Middle frontal gyrus (tissue), 1 donor: Measurements from ENCODE around the gene FOXJ3.

Source experiments
- DNase-seq: peaks from one replicate; pipeline ENCODE4 v3.0.0-alpha.2; 2015; ENCODE audit warnings: low spot score; ENCODE audit errors: extremely low spot score

Gene FOXJ3

DNA sequence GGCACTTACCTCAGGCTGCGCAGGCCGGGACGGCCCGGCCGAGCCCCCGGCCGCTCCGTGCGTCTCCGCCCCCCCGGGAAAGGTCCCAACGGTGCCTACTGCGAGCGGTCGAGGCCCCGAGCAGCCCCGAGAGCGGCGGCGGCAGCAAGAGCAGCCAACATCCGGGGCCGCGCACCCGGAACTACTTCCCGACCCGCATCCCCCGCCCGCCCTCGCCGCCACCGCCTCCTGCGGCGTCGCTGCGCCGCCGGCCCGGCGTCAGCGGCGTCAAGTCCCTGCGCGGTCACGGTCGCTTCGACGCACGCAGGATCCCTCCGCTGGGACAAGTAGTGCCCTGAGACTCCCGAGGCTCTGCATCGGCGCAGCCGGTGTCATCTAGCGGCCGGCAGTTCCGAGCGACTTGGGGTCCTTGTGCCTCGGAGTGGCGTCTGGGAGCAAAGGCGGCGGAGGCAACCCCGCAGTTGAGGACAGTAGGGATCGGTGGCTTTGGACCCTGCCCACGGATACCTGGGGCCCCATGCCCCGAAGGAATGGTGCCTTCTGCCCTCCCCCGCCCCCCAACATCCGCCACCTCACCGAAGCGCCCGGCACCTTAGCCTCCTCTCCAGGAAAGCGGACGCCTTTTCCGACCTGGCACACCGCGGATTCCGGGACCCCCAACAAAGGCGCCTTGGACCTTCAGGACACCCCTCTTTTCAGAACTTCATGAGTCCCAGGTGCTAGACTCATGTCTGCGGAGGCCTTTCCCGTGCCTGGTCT is at the start of gene FOXJ3:
Gene FOXJ3 (minus strand): TSS at position 186 of the 759 bp plus-strand sequence. CDS start 24,142 bp downstream, outside the sequence.
- DNase-seq: peak; percentile 90

DNA sequence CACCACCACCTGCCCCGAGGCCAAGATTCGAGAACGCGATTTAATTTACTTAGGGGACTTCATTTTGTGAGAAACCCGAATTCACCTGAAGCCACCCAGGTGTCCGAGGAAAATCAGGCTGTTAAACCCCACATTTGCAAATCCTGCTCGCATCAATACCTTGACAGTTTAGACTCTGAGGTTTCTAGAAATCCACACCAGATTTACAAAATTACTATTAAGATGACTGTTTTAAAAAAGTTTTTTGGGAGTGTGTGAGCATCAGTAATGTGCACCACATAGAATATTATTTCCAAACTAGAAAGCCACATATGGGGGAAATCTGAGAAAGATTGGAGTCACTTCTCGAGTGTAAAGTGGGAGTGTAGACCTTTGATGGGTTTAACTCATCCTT is 46.2 kb upstream of the FOXJ3 start:
- no peak for DNase-seq

DNA sequence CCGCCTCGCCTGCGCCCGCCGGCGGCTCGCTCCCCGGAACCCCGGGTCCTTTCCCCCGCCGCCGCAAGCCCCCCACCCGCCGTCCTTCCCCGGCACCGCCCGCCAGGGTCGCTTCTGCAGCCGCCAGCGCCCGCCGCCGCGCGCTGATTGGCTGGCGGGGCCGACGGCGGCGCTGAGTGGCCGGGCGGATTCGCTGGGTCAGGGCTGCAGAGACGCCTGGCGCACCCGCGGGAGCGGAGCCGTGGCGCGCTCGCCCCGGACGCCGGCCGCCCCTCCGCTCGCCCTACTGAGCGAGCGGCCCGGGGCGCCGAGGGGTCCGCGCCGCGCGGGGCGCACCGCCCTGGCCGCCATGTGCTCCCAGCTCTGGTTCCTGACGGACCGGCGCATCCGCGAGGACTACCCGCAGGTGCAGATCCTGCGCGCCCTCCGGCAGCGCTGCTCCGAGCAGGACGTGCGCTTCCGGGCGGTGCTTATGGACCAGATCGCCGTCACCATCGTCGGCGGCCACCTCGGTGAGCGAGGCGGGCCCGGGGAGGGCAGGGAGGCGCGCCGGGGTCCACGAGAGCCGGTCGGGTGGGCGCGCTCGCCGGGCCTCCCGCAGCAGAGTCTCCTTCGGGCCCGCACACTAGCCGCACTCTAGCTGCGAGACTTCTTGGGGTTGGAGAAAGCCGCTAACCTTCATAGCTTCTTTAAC is 45.7 kb upstream of the FOXJ3 start, which contains the start of gene RIMKLA:
Gene RIMKLA (plus strand): TSS at position 207 of the 694 bp plus-strand sequence. CDS start 143 bp downstream, at position 350.
- DNase-seq: peak; percentile 50

DNA sequence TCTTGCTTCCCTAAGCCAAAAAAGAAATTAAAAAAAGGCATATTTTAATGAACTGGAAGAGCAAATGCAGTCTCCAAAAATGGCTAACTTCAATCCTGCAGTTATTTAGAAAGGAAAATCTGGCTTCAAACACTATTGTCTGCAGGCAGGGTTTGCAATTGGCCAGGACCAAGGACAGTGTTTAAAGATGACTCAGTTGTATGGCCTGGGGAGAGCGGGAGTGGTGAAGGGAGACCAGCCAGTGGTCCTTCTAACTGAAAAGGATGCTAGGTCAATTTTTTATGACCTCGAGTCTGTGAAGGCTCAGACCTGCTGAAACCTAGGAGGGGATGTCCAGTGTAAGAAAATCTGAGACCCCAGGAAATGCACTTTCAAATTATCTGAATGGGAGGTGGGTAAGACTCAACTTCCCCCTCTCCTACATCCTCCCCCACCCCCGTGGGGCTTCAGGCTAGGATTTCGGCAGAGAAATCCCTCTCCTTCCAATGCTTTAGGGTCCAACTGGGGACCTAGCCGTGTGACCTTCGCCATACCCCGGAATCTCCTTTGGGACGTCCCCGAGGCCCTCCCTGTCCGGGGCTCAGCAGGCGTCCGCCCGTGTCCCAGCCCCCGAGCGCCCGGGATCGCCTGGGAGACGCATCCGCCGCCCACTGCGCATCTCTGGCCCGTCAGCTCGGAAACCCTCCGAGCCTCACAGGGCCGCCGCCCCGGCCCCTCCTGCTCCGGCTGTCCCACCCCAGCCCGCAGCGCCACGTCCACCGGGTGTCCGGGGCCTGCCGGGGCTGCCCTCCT is 45.0 kb upstream of the FOXJ3 start:
- no peak for DNase-seq

DNA sequence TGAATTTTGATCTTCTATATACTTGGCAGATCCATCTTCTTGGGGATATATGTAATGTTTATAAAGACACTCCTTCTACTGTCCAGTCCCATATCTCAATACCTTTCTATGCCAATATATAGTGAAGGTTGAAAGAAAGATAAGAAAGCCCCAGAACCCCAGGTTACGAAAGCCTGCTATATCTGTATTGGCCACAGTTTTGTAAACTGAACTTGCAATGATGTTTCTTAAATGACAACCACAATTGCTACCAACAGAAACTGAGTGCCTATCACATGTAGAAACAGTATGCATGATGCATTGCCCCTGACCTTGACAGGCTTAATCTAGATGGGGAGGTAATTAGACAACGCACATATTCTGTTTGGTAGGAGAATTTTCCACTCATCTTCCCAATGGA is 37.8 kb upstream of the FOXJ3 start:
- DNase-seq: no peak

DNA sequence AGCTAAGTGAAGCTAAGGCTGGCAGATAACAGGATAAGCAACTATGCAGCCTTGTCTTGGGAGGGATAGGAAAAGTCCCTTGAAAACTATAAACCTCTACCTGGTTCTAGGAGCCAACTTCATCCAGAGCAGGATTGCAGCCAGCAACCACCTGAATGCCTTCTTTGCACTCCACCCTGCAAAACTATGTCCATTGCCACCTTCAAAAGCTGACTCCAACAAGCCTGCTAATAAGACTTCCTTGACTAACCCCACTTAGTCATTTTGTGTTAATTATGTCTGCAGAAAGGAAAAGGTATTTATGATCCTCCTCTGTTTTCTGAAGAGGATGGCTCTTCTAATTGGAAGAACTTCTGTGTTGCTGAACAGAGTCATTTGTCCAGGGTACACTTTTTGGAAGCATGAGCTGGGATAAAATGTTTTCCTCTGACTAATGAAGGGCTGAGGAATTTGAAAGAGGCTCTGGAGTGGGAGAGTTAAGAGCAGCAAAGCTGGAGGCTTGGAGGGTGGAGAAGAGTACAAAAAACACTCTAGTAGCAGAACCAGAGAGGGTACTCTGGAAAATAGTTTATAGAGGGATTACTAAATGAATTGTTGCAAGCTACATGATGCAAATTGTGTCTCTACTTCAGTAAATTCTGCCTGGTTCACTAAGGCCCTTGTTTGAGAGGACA is 36.0 kb upstream of the FOXJ3 start:
- DNase-seq: no peak

DNA sequence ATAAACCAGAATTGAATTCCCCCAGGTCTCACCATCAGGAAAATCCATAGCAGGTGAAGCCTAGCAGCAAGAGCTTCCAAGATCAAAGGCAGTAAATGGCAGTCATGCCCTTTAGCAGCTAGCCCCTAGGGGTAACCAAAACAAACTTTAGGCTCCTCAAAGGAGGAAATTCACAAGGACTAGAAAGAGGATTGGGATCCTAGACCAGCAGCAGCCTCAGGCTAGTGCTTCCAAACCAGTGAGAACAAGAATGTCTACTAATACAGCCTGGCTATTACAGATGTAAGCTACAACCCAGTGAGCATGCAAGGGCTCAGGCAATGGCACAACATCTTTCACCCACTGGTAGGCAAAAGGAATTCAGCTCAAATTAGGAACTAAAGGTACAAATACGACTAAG is 34.4 kb upstream of the FOXJ3 start:
- no peak for DNase-seq

DNA sequence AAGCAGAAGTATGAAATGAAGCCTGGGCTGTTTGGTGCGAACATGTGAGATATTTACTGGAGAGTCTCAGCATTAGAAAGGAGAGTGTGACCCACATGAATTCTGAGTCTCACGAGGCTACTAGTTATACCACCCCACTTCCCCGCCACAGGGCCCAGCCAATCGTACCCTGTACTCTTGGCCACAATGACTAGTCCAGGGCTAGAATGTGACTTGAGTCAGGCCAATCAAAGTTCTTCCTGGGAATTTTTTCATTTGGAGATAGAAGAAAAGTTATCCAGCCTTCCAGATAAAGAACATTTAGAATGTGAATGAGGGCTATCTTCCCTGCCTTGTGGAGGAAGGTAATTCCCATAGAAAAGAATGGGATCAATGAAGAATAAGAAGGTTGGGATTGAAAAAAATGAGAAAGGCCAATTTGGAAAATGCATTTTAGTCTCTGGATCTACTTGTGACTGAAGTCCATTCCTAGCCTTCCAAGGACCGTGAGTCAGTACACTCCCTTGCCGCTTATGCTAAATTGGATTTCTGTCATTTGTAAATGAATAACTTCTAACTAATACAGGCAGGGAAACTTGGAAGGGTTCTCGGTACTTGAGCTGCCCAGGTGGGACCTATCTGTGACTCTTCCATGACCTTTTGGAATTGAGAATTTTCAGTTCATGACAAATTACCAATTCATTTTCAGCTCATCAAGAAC is 33.2 kb upstream of the FOXJ3 start:
- no peak for DNase-seq

DNA sequence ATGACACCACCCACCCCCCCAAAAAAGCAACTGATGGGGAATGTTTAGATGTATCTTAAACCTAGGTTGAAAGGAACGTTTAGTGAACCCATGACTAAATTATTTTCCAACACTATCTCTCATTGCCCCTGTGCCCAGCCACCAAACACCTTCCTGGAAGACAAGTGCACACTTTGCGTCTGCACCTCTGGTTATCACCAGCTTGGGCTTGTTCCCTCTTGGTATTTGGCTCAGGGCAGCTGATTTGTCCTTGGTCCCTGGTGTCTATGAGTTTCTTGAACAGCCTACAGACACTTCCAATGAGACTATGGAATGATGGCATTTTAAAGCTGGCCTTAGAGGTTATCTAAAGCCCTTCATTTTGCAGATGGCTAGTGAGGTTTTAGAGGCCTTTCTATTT is 30.1 kb upstream of the FOXJ3 start:
- no peak for DNase-seq

DNA sequence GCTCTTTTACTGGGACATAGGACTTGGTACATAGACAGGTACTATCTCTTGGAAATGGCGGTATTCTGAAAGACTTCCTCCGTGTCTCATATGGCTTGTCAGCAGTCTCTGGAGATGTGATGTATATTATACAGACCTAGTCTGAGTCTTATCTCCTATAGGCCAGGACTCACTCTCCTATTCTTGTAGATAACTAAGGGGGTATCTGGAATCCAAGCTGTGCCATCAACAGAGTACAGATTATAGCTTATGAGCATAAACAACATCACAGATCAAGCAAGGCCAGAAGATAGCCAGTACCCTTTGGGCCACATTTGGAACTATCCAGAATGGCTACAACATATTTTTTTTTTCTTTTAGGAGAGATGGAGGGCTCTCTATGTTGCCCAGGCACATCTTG is 29.5 kb upstream of the FOXJ3 start:
- no peak for DNase-seq

DNA sequence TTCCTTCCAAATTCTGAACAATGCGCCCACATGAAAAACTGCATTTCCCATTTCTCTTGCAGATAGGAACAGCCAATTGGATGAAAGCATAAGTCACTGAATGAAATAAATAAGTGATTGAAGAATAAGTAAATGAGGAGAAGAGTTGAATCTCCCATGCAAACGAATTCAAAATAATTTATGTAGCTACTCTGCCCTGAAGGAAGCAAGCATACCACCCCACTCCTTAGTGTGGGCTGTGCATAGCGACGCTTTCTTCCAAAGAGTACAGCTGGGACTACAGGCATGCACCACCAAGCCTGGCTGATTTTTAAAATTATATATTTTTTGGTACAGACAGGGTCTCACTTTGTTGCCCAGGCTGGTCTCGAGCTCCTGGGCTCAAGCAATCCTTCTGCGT is 29.1 kb upstream of the FOXJ3 start:
- no peak for DNase-seq

DNA sequence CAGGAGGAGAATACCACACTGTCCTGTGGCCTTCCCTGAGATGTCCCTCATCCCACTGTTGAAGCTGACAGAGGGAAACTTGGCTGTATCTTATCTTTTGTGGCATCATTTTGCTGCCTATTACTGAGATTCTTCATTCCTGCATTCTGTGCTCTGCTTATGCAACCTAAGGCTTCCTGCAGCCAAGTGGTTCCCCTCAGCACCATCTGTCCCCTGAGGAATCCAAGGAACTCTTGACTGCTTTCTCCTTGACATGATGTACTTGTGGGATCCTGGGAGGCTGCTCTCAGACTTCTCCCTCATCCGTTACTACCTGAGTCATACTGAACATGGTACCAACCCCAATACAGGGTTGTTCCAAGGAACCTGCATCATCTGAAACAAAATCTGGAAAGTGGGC is 24.4 kb upstream of the FOXJ3 start:
- no peak for DNase-seq

DNA sequence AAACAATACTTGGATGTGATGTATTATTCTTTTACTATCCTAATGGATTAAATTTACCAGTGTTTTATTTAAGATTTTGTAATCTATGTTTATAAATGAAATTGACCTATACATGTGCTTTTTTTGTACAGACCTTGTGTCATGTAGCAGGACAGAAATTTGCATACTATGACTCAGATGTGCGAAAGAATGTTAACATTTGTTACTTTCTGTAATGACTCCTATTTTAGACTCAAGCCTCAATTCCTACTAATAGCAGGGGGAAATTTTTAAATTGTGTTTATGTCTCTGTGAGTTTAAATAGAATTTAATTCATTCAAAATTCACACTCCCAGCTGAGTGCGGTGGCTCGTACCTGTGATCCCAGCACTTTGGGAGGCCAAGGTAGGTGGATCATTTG is 23.8 kb upstream of the FOXJ3 start:
- no peak for DNase-seq

DNA sequence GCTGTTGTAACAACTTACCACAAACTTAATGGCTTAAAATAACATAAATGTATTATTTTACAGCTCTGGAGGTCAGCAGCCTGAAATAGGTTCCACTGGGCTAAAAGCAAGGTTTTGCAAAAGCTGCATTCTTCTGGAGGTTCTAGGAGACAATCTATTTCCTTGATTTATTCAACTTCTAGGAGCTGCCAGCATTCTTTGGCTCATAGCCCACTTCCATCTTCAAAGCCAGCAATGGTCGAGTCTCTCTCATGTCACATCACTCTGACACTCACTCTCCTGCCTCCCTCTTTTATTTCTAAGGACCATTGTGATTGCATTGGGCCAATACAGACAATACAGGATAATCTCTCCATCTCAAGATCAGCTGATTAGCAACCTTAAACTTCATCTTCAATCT is 15.1 kb upstream of the FOXJ3 start:
- DNase-seq: no peak

DNA sequence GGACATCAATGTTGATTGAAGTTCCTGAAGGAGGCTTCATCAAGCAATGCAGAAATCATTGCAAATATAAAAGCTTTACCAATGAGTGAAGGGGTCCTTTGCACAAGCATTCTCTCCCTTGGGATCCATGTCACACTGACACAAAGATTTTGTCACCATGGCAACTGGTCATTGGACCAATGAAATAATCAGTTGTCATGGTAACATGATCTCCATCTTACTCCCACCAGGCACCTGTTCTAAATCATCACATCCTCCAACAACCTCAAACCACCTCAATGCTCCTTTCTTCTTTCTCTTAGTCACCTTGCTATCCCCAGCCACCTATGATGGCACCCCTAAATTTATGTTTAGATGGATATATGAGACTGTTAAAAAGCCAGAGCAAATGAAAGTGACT is 13.5 kb upstream of the FOXJ3 start:
- DNase-seq: no peak

DNA sequence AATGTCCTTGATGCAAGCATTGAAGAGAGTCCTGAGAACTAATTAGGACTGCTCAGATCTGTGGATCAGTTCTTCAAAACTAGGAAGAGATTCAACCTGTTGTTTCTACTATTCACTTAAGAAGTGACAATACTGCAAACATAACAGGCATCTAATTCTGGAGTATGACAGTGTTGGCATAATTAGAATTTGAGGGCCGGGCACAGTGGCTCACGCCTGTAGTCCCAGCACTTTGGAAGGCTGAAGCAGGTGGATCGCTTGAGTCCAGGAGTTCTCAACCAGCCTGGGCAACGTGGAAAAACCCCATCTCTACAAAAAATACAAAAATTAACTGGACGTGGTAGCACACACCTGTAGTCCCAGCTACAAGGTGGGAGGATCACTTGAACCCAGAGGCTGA is 8.0 kb upstream of the FOXJ3 start:
- no peak for DNase-seq

DNA sequence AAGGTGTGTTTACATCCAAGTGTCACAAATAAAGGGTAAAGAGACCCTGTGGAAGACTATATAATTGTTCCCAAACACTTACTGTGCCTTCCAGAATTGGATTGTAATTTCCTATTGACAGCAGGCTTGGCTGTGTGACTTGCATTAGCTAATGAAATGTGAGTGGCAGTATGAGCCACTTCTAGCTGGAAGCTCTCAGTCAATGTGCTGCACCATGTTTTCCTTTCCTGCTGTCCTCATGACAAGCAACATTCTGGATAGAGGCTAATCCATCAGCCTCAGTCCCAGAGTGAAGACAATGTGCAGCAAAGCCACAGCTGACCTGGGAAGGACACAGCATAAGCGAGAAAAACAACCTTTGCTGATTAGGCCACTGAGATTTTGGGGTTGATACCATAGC is 5.9 kb upstream of the FOXJ3 start:
- no peak for DNase-seq

DNA sequence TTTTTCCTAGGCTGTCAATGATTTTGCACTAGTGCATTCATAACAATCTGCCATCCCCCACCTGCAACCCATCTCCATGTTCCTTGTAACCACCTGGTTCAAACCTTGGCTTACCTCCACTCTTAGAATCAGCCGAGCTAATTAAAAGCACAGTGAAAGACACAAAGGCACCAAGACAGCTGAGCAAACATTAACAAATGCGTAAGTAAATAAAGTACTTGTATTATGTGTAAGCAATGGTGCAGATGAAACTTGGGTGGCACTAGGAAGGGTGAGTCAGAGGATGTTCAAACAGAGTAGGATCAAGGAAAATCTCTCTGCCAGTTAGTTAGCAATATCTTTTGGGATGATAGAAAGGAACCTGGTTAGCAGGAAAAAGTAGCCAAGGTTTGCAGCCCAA is 5.1 kb upstream of the FOXJ3 start:
- DNase-seq: no peak

DNA sequence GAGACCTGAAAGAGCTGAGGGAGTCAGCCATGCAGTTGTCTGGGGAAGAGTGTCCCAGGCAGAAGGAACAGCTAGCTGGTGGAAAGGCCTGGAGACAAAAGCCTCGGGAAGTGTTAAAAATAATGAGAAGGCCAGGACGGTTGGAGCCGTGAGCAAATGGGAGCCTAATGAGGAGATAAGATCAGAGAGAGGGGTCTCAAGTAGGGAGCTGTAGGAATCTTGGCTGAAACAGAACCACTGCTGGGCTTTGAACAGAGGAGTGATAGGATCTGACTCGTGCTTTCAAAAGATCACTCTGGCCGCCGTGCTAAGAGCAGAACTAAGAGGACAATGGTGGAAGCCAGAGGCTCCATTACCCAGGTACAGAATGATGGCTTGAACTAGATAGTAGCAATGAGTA is 1.9 kb upstream of the FOXJ3 start:
- DNase-seq: no peak

DNA sequence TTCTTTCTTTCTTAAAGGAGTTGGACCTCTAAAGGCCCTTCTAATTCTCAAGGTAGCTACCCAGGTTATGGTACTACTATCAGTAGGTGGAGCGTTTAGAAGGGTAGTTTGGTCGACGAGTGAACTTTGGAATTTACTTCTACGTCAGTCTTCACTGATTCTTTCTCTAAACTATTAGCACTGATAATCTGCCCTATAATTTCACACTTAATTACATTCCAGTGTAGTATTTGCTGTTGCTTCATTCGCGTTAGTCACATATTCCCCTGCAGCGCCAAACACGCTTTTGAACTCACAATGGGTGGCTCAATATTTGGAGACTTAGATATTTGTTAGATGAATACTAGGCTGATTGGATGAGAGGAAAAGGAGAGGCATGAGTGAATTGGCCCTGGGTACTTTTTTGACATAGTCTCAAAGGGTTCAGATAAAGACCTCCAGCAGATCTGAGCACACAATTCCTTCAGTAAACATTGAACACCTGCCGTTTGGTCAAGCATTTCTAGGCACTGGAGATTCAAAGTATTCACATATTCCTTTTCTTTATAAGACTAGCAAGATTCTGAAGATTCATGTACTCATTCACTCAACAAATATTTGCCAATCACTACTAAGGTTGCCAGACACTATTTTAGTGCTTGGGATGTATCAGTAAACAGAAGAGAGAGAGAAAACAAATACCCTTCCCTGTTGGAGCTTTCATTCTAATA is 929 bp upstream of the FOXJ3 start:
- no peak for DNase-seq
